Hepatocyte (in vitro differentiated cells): ENCODE measurements around the gene NRG3.

Experiments
- CTCF ChIP-seq: fragments of 200-600 bp; sonication (generic); IDR thresholded peaks from 2 replicates; pipeline ENCODE4 v1.5.1; 2016; ENCODE audit warnings: antibody characterized with exemption, mild to moderate bottlenecking; ENCODE audit not compliant: poor library complexity
- EZH2 ChIP-seq: fragments of 200-600 bp; sonication (generic); IDR thresholded peaks from 2 replicates; pipeline ENCODE4 v1.6.1; 2016; ENCODE audit warnings: antibody characterized with exemption, mild to moderate bottlenecking, borderline replicate concordance
- EZH2phosphoT487 ChIP-seq: fragments of 200-600 bp; sonication (generic); IDR thresholded peaks from one replicate; pipeline ENCODE4 v1.6.1; 2018; ENCODE audit warnings: antibody characterized with exemption, mild to moderate bottlenecking, low read depth, moderate library complexity; ENCODE audit not compliant: unreplicated experiment, severe bottlenecking

- TF ChIP-seq CTCF = no peak
- TF ChIP-seq EZH2 = no peak
- no peak for TF ChIP-seq EZH2phosphoT487
Observed at GRCh38 chr10:82397854-82398253, 522.9 kb downstream of the NRG3 start.
